ENCODE measurements around the gene ACSBG1.

The ACSBG1 gene

GRCh38 chr15:78204351-78205309, 29.7 kb downstream of the ACSBG1 start:
- ChIA-PET CTCF (interaction anchor here (1.1 to 3.8 kb wide), 10 partner anchors 10 to 96 kb away, joined by 3 to 26 read pairs (median 5); partner anchors contain the start of gene CIB2), POLR2A (no interaction called here)
- DNase-seq (ENCODE audit: extremely low spot score) = no peak
- TF ChIP-seq, protein P1, sequence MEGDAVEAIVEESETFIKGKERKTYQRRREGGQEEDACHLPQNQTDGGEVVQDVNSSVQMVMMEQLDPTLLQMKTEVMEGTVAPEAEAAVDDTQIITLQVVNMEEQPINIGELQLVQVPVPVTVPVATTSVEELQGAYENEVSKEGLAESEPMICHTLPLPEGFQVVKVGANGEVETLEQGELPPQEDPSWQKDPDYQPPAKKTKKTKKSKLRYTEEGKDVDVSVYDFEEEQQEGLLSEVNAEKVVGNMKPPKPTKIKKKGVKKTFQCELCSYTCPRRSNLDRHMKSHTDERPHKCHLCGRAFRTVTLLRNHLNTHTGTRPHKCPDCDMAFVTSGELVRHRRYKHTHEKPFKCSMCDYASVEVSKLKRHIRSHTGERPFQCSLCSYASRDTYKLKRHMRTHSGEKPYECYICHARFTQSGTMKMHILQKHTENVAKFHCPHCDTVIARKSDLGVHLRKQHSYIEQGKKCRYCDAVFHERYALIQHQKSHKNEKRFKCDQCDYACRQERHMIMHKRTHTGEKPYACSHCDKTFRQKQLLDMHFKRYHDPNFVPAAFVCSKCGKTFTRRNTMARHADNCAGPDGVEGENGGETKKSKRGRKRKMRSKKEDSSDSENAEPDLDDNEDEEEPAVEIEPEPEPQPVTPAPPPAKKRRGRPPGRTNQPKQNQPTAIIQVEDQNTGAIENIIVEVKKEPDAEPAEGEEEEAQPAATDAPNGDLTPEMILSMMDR (IDR thresholded peaks at IDR 0.05; ENCODE audit: control extremely low read depth, extremely low read depth, low read depth, missing control alignments) = no peak

- DNase-seq (ENCODE audit: extremely low spot score) = no peak
- CTCF ChIA-PET = interaction anchor here (1.0 to 3.8 kb wide), 8 partner anchors 9 to 244 kb away, joined by 4 to 26 read pairs (median 6); no protein-coding TSS in a partner anchor
- TF ChIP-seq, protein P1 (IDR thresholded peaks at IDR 0.05; ENCODE audit: control extremely low read depth, extremely low read depth, low read depth, missing control alignments) = no peak
- POLR2A ChIA-PET = no interaction called here
Measured at GRCh38 chr15:78203346-78204225, 30.8 kb downstream of the ACSBG1 start.

DNA sequence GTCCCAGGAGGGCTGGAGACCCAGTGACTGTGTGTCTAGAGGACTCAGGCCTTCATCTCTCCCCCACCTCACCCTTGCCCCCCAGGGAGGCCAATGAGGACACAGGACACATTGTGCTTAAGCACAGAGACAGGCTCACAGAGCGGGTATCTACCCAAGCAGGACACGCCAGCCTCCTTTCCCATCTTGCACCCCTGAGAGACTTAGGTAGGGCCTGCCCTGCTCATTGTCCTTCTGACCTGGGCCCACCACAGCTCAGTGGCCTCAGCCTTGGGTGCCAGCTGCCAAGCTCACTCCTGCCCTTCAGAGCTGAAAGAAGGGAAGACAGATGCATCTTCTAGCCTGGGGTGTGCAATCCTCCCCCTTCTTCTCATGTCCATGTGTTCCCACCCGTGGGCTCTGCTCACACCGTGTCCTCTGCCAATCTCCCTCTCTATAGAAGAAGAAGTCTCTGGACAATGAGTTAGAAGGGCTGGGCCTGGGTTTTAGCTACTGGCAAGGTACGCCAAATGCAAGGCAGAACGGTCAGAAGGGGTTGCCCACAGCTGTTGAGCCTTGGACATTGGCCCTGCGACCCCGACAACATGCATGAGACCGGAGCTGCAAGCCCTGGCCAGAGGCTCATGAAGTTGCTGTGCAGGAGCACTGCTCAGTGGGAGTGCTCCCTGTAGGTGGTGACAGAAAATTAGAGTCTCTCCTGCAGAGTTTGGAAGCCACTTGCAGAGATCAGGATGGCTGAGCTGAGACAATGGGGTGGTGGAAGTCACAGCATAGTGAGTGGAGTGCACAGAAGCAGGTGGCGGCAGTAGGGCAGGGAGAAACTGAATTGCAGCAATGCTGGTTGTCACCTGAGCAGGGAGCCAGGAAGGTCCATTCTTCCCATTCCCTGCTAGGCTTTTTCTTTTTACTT, 32.8 kb downstream of the ACSBG1 start:
- POLR2A ChIA-PET = no interaction called here
- CTCF ChIA-PET = interaction anchor here (0.8 to 10.6 kb wide), 7 partner anchors 39 to 301 kb away, joined by 3 to 193 read pairs (median 4); partner anchors contain the start of genes CIB2 and IDH3A
- no peak for DNase-seq (ENCODE audit: extremely low spot score)
- TF ChIP-seq, protein P1 (IDR thresholded peaks at IDR 0.05; ENCODE audit: control extremely low read depth, extremely low read depth, low read depth, missing control alignments) = no peak

DNA sequence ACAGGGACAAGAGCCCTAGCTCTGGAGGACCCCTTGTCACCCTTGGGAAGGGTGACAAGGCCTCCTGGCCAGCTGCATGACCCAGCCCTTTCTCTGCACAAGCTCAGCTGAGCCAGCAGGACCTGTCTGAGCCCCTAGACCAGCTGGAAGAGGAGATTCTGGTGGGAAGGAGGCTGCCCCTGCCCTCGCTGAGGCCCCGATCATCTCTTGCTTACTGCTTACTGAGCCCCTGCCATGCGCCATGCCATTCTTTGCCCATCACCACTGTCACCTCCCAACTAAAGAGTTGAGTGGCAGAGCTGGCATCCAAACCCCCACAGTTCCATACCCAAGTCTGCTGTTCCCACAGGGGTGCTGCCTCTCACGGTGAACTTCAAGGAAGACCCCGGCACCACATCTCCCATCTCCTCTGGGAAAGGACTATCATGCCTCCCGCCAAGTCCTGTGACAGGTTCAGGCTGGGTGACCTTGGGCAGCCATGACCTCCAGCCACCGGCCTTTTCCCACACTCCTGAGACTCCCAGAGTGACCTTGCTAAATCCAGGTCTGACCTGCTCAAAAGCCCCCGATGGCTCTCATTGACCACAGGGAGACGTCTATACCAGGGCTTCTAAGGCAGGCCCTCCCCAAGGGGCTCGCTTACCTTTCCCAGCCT, 34.0 kb downstream of the ACSBG1 start:
- TF ChIP-seq, protein P1 (IDR thresholded peaks at IDR 0.05; ENCODE audit: control extremely low read depth, extremely low read depth, low read depth, missing control alignments) = no peak
- ChIA-PET CTCF (interaction anchor here (1.0 to 10.6 kb wide), 5 partner anchors 74 to 300 kb away, joined by 3 to 193 read pairs (median 4); partner anchors contain the start of gene CIB2), POLR2A (no interaction called here)
- no peak for DNase-seq (ENCODE audit: extremely low spot score)

DNA sequence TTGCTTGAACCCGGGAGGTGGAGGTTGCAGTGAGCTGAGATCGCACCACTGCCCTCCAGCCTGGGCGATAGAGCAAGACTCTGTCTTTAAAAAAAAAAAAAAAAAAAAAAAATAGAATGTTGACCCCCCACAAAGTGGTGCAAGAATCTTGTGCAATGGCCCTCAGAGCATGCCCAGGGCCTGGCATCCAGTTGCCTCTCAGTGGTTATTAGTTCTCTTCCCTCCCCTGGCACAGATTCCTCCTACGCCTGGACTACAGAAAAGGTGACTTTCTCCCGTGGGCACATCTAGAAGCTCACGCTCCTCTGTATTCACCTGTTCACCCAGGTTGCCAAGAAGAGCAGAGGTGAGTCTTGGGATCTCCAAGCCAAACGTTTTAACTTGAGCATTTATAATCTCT, 36.7 kb downstream of the ACSBG1 start:
- POLR2A ChIA-PET = no interaction called here

More for the DNA sequence above, 36.7 kb downstream of the ACSBG1 start:
- TF ChIP-seq, protein P1 (IDR thresholded peaks at IDR 0.05; ENCODE audit: control extremely low read depth, extremely low read depth, low read depth, missing control alignments) = no peak
- no peak for DNase-seq (ENCODE audit: extremely low spot score)
- CTCF ChIA-PET = interaction anchor here (3.5 to 10.6 kb wide), 4 partner anchors 20 to 238 kb away, joined by 26 to 193 read pairs (median 112); partner anchors contain the start of gene CIB2

Measured in GM10248 (cell line).